ENCODE results near the gene SHANK2.

The SHANK2 gene

DNA sequence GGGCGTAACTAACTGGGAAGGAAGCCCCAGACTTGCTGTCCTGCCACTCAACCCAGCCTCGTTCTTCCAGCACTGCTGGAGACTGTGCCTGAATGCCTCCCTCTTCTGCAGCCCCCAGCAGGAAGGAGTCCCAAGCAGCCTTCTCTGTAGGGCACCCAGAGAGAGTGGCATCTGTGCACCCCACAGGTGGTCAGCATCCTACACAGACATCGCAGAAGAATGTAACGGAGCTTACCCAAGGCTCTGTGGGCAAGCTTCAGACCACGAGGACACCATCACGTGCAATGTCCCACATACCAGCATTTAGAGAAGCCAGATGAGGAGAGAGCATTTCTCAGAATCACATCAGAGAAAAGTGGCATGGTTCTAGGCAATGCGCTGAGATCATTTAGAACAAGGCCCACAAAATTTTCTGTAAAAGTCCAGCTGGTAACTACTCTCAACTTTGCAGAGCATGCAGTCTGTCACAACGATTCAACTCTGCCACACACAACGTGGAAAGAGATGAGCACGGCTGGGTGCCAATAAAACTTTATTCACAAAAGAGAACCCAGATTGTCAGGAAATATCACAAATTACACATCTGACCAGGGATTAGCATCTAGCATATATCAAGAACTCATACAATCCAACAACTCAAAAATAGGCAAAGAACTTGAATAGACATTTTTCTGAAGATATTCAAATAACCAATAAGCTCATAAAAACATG lies 33.4 kb downstream of the SHANK2 start:
- DNase-seq, result no peak

DNA sequence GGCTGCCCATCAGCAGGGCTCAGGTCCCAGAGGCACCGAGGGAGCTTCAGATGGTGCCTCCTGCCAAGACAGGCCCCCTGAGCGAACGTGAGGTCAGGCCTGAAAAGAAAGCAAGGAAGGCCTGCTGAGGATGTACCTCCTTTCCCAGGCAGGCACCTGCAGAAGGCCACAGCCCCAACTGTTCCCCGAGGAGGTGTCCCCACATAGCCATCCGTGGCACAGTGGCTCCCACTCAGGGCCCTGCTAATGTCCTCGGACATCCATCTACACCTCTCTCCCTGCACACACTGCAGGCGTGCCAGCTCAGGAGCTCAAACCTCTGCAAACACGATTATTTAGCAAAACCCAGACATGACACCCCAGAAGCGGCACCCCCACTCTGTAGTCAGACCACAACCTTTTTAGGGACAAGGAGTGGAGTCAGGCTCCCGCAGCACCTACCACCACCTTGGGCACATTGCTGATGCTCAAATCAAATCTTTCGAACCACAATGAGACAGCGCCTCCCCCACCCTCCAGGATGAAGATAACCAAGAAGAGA lies 36.9 kb downstream of the SHANK2 start:
- no peak for DNase-seq

DNA sequence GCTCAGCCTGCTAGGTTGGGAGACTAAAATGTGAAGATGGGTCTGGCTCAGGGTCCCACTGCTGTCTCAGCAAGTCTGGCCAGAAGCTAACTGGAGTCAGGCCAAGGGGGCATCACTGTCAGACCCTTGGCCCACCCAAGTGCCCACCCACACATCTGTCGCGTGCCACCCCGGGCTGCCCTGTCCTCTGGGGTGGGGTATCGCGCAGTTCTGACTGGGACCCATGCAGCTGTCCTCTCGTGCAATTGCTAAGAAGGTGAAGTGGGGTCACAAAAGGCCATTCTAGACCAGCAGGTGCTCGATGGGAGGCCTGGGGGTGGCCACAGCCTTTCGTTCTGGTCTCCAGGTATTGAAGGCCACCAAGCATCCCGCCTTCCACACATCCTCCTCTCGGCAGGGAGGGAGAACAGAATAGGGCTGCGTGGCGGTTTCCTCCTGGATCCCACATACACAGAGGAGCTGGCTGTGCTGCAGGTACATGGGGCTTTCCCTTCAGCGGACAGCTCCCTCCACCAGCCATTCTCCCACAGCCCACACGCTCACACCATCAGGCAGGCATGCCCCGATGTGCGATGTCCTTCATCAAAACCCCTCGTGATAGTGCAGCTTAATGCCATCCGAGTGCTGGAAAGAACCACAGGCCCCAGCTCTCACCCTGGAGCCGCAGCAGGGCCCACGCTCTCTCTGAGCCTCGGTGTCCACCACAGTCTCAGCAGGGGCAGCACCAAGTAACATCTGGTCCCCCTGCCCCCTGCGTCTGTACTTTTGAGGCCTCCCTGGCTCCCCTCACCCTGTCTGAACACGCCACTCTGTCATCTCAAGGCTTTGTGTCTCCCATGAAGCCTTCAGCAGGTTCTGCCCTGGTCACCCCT lies 37.6 kb downstream of the SHANK2 start:
- DNase-seq, result no peak

DNA sequence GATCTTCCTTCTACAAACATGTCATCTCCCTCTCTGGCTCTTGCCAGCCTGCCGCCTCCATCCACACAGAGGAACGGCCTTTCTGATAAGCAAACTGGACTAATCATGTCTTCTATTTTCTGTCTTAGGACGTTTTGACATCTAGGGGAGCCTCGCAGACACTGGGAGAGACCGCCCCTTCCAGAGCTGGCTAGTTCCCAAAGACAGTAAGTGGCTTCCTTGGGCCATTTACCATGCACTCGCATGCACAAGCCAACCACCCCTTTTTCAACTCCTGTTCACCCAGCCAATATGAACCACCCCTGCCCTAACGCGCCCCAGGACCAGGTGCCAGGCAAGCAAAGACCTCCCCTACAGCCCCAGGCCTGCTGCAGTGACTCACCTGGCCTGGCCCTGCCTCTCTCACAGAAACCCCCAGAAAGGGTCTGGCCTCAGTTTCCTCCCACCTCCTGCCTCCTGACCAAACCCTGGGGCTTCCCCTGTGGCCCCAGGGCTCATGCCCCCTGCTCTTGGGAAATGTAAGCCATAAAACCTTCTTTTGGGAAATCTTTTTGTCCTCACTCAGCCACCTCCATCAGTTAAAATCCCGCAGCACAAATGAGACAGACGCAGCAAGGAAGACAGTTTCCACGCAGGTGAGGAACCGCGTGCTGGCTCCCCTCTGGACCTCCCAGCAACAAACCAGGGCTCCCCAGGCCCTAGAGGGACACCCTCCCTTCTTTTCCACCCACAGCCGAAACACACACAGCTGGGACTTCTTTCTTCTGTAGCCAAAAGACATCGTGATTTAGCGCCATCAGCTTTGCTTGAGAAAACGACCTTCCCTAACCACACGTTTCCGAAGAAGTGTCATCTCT lies 38.5 kb downstream of the SHANK2 start:
- no peak for DNase-seq

DNA sequence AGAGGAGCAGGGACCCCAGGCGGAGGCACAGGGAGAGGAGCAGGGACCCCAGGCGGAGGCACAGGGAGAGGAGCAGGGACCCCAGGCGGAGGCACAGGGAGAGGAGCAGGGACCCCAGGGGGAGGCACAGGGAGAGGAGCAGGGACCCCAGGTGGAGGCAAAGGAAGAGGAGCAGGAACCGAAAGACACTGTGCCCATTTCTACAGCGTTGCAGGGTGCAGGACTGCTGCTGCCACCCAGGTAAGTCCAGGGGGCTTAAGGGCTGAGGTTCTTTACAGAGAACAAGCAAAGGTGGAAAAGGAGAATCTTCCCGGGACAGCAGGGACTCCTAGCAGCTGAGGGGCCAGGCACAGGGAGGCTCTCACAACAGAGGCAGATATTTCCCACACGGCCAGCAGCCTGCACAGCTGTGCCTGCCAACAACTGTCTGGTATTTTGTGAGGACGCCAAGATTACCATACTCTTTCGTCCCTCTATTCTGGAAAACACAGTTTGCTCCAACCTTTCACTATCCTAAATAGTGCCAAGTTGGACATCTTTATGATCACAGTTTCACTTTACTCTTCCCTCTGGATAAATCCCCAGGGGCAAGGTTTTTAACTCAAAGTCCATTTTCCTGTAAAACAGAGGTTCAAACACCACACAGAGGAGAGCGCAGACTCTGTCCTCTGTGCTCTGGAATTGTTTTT lies 39.4 kb downstream of the SHANK2 start:
- DNase-seq, result no peak

DNA sequence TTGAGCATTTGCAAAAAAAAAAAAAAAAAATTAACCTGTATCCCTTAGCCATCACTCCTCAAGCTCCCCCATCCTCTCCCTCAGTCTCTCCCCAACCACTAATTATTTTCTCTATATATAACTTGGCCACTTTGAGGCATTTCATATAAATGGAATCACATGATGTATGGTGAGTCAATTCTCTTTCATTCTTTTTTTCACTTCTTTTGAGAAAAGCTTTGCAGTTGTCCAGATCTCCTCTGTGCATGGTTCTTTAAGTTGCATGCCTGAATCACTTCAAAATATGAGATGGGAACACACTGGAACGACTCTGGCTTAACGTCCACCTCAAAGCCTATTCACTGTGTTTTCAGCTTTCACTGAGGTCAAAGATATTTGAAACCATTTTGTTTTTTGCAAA lies 40.7 kb downstream of the SHANK2 start:
- DNase-seq, result no peak

DNA sequence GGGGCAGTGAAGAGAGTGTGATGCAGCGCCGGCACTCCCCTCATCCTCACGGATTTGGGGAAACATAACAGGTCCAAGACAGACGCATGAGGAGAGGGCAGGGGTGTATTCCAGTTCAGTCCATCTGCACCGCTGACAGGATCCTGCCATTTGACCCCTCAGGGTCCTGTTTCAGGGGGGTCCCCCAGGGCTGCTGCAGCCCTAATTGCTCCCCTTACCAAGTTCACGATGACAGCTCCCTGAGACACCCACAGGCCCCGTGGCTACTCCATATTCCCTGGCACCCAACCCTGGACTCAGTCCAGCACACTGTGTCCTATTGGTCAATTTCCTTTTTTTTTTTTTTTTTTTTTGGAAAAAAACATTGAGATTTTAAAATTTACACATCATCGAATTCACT lies 41.5 kb downstream of the SHANK2 start:
- no peak for DNase-seq

DNA sequence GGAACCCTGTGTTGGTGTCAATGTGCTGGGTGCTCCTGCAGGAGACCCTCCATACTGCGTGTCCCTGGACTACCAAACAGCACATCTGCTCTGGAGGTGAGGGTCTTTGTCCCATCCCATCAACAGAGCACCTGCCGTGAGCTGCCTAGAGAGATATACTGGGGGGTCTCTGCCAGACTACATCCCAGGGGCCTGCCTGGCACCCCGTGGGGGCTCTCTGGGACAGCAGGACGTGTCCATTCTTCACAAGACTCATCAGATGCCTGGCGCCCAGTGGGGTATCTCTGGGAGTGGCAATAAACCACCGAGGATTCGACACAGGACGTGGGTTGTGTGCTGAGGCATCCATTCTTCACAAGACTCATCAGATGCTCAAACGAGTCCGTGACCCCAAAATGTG lies 42.7 kb downstream of the SHANK2 start:
- DNase-seq, result no peak

DNA sequence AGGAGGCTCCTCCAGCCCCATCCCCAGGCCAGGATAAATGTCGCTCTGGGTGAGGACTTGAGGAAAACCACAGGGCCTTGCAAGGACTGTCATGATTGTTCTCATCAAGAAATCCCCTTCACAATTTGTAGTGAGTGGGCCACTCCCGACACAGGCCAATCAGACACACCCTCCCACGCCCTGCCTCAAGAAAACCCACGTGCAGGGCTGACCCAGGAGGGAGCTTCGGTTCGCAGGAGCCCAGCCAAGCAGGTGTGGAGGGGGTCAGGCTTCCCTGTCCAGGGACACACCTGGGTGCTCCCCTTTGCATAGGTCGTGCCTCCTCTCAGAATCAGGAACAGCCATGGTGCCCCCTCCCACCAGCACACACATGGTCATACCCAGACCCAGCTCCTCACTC lies 43.2 kb downstream of the SHANK2 start:
- DNase-seq, result no peak

DNA sequence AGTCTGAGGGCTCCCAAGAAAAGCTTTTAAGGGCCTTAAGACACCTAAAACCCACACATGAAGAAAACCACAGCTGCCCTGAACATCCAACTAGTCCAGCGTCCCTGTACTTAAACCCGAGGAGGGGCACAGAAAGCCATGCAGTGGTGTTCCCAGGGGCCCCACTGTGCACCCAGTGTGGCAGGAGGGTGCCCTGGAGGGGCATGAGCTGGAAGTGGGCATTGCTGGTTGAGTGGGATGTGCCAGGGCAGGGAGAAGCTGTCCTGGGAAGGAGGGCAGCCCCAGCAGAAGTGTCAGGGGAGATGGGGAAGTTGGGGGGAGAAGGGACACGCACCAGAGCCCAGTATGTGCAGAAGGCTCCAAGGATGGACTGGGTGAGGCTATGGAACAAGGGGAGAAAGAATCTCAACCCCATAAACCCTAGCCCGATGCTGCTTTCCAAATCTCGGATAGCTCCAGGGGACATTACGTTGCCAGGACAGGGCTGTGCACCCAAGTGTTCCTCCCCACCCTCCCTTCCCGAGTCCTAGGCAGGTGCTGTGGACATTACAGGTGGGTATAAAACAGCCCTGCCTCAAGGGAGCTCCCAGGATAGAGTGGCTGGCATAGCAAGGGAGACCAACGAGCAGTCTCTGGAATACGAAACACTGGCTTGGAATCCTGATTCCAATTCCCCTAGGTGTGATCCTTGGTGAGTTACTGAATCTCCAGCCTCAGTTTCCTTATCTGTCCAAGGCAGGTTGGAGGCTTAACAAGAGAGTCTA lies 44.2 kb downstream of the SHANK2 start:
- no peak for DNase-seq

DNA sequence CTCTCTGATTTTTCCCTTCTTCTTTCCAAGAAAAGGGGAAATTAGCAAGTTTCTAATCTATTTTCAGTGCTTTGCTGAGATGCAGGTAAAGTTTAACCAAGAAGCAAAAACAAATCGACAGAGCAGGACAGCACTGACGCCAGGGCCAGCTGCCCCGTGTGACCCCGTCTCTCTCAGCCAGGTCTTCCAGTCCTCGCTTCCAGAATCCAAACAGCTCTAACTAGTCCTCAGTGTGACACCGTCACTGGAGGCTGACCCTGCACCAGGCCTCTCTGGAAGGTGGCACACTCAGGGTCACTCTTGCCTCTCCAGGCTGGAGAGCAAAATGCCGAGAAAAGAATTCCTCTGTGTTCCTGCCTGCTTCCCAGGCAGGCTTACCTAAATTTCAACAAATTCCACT lies 44.8 kb downstream of the SHANK2 start:
- no peak for DNase-seq

DNA sequence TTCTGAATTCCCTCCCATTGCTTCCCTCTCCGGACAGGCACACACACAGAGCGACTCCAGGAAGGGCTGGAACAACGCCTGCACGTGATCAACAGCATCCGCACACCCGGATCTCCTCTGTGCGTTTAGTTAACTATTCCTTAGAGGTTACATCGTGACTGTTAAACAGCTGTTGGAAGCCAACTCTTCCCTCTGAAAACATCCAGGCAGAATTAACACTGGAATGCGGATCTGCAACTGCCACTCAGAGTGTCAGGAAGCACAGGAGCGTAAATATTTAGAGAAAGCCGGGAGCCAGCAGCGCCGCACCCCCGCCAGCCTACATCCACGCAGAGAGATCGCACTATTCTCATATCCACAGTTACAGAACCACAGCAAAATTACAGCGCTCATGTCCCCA lies 46.2 kb downstream of the SHANK2 start:
- no peak for DNase-seq

DNA sequence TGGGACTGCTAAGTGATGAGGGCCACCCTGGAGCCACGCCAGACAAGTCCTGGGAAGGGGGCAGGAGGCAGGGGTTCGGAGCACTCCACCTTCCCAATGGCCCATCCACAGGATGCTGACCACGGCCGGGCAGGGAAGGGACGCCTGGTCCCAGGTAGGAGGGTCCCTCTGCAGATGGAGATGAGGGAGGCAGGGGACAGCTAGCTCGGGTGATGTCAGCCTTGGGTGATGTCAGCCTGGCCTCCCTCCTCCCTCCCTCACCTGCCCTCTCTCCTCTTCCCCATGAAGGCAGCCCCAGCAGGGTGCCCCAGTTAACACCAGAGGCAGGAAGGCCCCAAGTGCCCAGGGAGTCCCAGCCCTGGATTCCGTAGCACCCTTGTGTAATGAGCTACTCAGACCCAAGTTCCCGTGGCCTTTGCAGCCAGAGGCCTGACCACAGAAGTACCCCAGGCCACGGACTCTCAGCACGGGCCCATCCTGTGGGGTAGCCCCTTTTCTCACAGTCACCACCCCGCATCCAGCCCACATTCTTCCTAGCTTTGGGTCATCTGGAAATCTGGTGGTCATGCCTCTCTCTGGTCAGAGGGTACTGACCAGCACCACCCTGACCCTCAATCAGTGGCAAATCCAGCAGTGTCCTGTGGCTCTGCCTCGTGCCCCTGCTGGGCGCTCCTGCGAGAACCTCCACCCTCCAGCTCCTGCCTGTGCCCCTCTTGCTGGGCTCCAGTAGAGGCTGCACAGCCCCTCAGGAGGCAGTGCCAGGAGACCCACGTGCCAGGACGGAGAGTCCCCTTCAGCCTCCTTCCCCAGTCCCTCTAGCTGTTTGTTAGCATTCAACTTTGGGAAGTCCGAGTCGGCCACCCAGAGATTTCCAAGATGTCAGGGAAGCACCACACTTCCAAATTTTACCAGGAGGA lies 47.4 kb downstream of the SHANK2 start:
- no peak for DNase-seq

DNA sequence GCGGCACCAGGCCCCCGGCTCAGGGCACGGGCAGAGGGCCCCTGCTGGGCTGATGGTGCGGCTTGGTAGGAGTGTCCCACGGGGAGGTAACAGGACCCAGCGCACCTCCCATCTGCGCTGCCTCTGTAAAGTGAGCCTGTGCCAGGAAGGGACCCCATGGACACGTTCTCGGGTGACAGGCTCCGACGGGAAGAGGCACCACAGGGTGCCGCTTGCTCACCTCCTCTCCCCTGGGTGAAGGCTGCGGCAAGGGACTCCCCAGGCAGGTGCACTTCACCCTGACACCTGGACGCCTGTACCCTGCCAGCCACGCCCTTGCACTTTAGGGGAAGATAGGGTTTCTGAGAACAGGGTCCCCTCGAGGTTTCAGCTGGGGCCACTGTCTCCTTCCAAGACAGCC lies 48.1 kb downstream of the SHANK2 start:
- no peak for DNase-seq

DNA sequence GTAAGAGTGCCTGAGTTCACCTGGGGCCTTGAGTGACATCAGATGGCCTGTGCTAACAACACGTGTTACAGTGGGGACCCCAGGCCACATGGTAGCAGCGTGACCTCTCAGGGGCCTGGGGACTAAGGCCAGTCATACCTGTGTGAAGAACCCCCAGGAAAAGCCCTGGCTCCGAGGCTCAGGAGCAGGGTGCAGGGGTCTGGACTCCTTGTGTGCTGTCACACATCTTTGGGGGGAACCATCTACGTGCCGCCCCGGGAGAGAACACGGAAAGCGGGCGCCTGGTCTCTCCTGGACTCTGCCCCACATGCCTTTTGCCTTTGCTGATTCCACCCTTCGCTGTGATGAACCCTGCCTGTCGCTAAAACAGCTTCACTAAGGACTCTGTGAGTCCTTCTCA lies 48.7 kb downstream of the SHANK2 start:
- DNase-seq, result no peak

DNA sequence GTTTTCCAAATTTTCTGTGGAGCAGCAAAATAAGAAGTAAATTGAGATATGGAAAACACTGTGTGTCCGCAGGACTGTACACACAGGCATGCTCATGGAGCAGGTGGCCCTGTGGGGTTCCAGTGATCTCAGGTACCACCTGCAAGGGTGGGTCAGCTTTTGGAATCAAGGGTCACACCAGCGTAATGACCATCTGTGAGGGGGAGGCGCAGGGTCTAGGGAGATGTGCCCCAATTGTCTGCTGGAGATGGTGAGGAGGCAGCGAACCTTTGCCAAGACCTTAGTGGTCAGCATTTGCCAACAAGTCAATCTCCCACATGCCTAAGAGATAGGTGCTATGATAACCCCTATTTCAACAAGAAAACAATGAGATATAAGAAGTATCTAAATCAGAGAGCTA lies 49.4 kb downstream of the SHANK2 start:
- DNase-seq, result no peak

DNA sequence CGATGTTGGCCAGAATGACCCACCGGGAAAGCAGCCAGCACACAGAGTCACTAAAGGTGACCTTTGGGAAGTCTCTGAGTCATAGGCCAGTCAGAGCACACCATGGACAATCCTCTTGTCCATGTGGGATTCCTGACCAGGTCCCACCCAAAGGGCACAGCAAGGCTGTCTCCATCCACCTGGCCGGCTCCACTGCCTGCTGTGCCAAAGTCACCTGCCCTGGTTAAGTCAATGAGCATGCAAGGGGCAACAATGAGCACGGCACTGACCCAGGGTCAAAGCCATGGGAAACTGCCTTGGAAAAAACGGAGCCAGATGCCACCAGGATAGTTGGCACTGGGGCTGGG lies 49.8 kb downstream of the SHANK2 start:
- DNase-seq, result no peak
